ENCODE results near the gene MEI1. TPM values are rescaled to one million over a fixed set of nuclear protein-coding genes. Genes with fewer than 3 reads are reported as not detected.

MEI1 gene
- total and polyA plus RNA-seq, 8 donors = 1.5 to 7.9 (median 3.3) TPM

DNA sequence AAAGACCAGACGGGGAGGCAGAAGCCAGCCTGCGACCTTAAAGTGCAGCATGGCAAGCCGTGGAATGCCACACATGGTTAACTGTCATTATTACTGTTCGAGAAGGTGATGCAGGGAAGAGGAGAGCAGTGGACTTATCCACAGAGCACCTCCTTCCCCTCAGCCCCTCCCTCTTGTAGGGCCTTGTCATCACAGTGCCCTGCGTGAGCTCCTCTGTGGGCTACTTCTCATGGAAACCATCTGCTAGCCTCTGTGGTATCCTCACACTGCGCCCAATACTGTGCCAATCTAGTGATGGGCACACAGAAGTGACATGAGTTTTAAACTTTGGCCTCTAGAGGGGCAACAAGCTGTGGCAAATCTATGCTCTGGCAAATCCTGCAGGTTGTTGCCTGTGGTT, 83.0 kb downstream of the MEI1 start:
- DNase-seq (no peak), ATAC-seq (no peak)
- Histone ChIP-seq H3K36me3 (no peaks in the 10 kb centered on the region), H3K27ac (peak overlapping the region in 1 of 2 donors; percentile 77), H3K9me3 (no peaks in the 10 kb centered on the region), H3K27me3 (no peaks in the 10 kb centered on the region), H3K4me3 (peak overlapping the region in 1 of 2 donors; percentile 40), H3K4me1 (peaks cover 0 to 26% of the 10 kb centered on the region in 2 donors)
- TF ChIP-seq, protein P1, sequence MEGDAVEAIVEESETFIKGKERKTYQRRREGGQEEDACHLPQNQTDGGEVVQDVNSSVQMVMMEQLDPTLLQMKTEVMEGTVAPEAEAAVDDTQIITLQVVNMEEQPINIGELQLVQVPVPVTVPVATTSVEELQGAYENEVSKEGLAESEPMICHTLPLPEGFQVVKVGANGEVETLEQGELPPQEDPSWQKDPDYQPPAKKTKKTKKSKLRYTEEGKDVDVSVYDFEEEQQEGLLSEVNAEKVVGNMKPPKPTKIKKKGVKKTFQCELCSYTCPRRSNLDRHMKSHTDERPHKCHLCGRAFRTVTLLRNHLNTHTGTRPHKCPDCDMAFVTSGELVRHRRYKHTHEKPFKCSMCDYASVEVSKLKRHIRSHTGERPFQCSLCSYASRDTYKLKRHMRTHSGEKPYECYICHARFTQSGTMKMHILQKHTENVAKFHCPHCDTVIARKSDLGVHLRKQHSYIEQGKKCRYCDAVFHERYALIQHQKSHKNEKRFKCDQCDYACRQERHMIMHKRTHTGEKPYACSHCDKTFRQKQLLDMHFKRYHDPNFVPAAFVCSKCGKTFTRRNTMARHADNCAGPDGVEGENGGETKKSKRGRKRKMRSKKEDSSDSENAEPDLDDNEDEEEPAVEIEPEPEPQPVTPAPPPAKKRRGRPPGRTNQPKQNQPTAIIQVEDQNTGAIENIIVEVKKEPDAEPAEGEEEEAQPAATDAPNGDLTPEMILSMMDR (IDR thresholded peaks at IDR 0.05) = no peak
- intact Hi-C loops (cut with DNase I) = no loop called here

DNA sequence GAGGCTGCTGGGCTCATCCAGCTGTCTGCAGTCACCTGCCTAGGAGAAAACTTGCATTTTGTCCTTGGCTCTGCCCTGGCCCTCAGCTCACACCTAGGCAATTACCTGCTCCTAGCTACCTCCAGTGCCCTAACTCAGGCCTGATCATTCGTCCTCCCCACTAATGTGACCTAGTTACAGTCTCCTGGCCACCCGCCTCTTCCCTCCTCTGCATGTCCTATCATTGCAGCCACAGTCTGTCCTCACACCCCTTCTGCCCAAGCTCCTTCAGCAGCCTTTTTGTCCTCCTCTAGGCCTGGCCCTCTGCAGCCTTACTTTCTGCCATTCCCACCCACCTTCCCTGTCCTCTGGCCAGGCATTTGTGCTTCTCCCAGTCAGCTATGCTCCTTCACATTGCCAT, 83.4 kb downstream of the MEI1 start:
- no peaks in the 10 kb centered on the region for H3K36me3 ChIP-seq
- H3K27ac ChIP-seq = no peak overlapping the region
- peaks cover 0 to 26% of the 10 kb centered on the region in 2 donors for H3K4me1 ChIP-seq
- peak overlapping the region in 1 of 2 donors; percentile 40 for H3K4me3 ChIP-seq
- H3K9me3 ChIP-seq = no peaks in the 10 kb centered on the region
- TF ChIP-seq, protein P1 (IDR thresholded peaks at IDR 0.05) = no peak
- no peak for DNase-seq
- H3K27me3 ChIP-seq = no peaks in the 10 kb centered on the region
- intact Hi-C loops (cut with DNase I) = no loop called here
- ATAC-seq = no peak

DNA sequence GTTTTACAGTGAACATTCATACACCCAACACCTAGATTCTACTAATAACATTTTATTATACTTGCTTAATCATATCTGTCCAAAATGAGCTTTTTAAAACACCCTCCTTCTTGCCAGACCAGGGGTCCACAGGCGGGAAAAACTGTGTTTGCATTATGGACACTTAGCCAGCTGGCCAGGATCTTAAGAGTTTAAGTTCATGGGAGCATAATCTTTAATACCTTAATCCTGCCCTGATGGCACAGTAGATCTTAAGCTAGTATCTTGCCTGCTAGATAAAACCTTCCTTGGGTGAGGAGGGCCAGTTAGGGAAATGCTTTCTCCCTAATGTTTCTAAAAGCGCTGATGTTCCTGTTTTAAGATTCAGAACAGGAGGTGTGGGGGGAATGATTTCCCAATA, 88.0 kb downstream of the MEI1 start:
- TF ChIP-seq, protein P1 (IDR thresholded peaks at IDR 0.05) = no peak
- Histone ChIP-seq H3K27ac (no peak overlapping the region), H3K36me3 (no peaks in the 10 kb centered on the region), H3K4me3 (no peak overlapping the region), H3K4me1 (peaks cover 0 to 5% of the 10 kb centered on the region in 2 donors), H3K9me3 (no peaks in the 10 kb centered on the region), H3K27me3 (no peaks in the 10 kb centered on the region)
- DNase-seq = no peak
- intact Hi-C loops (cut with DNase I) = no loop called here
- no peak for ATAC-seq

DNA sequence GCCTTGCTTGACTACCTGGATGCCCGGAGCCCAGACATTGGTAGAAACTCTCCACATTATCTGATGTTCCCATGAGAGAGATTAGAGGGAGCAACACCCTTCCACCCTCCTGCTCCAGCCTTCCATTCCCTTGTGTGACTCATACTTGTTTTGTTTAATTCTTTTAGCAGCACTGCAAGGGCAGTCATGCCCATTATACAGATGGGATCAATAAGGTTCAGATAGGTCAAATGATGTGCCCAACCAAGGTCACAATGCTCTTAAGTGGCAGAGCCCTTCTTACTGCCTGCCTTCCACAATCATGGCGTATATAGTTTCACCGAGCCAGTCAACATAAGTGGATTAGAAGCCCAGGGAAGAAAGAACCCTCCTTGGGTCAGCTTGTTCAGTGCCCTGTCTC, 94.6 kb downstream of the MEI1 start:
- intact Hi-C loops (cut with DNase I) = no loop called here
- no peak overlapping the region for H3K27ac ChIP-seq
- no peaks in the 10 kb centered on the region for H3K36me3 ChIP-seq
- H3K4me1 ChIP-seq = no peaks in the 10 kb centered on the region
- no peaks in the 10 kb centered on the region for H3K9me3 ChIP-seq
- TF ChIP-seq, protein P1 (IDR thresholded peaks at IDR 0.05) = no peak
- no peaks in the 10 kb centered on the region for H3K27me3 ChIP-seq
- no peak overlapping the region for H3K4me3 ChIP-seq
- DNase-seq (no peak), ATAC-seq (no peak)

DNA sequence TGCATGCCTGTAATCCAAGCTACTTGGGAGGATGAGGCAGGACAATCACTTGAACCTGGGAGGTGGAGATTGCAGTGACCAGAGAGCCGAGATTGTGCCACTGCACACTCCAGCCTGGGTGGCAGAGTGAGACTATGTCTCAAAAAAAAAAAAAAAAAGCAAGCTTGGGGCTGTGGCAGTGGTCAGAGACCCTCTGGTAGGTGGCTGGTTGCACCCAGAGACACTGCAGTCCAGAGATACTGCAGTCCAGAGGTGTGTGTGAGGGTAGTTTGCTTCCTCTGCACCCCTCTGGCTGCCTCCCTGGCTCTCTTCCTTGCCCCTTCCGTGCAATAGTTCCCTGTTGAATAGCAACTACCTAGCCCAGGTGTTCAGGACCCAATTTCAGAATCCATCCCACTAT, 99.4 kb downstream of the MEI1 start:
- no peak for DNase-seq
- Histone ChIP-seq H3K36me3 (no peaks in the 10 kb centered on the region), H3K27me3 (no peaks in the 10 kb centered on the region), H3K9me3 (no peaks in the 10 kb centered on the region), H3K27ac (no peak overlapping the region), H3K4me3 (no peak overlapping the region), H3K4me1 (peaks cover 13 to 26% of the 10 kb centered on the region in 2 donors)
- no peak for ATAC-seq
- TF ChIP-seq, protein P1 (IDR thresholded peaks at IDR 0.05) = no peak
- intact Hi-C loops (cut with DNase I) = no loop called here

Data from left lung (tissue), 10 donors.